Measurements from ENCODE around the gene GNAS. TPM values are rescaled to one million over a fixed set of nuclear protein-coding genes. Genes with fewer than 3 reads are reported as not detected.
A peak's percentile ranks its signal among the peaks of the same experiment; 100 is the strongest.

GNAS gene
- total and polyA plus RNA-seq, 9 of the 15 experiments (the other 6 are each of a cell fraction or from before 2014, with no cell fraction given) = 128 to 648 (median 266) TPM

- WGBS (ENCODE audit: insufficient coverage, low coverage, missing lambda C conversion rate) = 0% methylated on average over 5 of the region's 5 CpGs
- H3K36me3 ChIP-seq (ENCODE audit: control insufficient read depth, insufficient read depth, low read length) = no peaks in the 10 kb centered on the region
- H2AFZ ChIP-seq (ENCODE audit: low read depth, low read length) = no peak overlapping the region
- no TSS peak for BruUV-seq (replicated peaks)
- H3K9me3 ChIP-seq (replicated peaks; ENCODE audit: control insufficient read depth, insufficient read depth, low read depth, low read length) = no peaks in the 10 kb centered on the region
- intact Hi-C loops (cut with micrococcal nuclease) = loop anchor here (5.0 kb wide), 1 partner anchor 535 kb away; no protein-coding TSS in a partner anchor
- H3K79me2 ChIP-seq (ENCODE audit: control insufficient read depth, insufficient read depth, low read length) = no peaks in the 10 kb centered on the region
- TF ChIP-seq LARP7 (IDR thresholded peaks at IDR 0.05) = no peak
- ATAC-seq (no peak), DNase-seq (ENCODE audit: extremely low read depth in 1 of 4, low spot score in 3 of 4) (no peak), FAIRE-seq (no peak)
- H3K27me3 ChIP-seq (ENCODE audit: control insufficient read depth in 2 of 2, insufficient read depth in 2 of 2, low read length in 2 of 2) = peaks cover 0 to 6% of the 10 kb centered on the region in 2 experiments; a peak in 2 of 5 replicates
- H3K27ac ChIP-seq (ENCODE audit: extremely low read depth, low read depth, low read length) = no peak overlapping the region
- CTCF ChIA-PET (ENCODE audit: low intra/inter-chr PET ratio) = interaction anchor here (4.4 kb wide), 1 partner anchor 355 kb away, joined by 59 read pairs; no protein-coding TSS in a partner anchor
- H3K9me1 ChIP-seq (ENCODE audit: control insufficient read depth, insufficient read depth, low read length) = no peaks in the 10 kb centered on the region
- H3K4me1 ChIP-seq (replicated peaks in 1 of 2; ENCODE audit: control insufficient read depth in 2 of 2, insufficient read depth in 2 of 2, low read length in 2 of 2) = no peaks in the 10 kb centered on the region
- no peak overlapping the region for H3K9ac ChIP-seq (ENCODE audit: insufficient read depth in 1 of 2, low read depth in 2 of 2, low read length in 2 of 2)
- H3K4me3 ChIP-seq = no peak overlapping the region
- H4K20me1 ChIP-seq (replicated peaks; ENCODE audit: control insufficient read depth, insufficient read depth, low read length) = no peaks in the 10 kb centered on the region
- in situ Hi-C loops (cut with MboI) = loop anchor here (5.0 kb wide), 2 partner anchors 350 to 545 kb away; no protein-coding TSS in a partner anchor
- POLR2A ChIA-PET = interaction anchor here (0.6 to 1.2 kb wide), 2 partner anchors 141 to 646 kb away, joined by 3 read pairs; no protein-coding TSS in a partner anchor
- no peak overlapping the region for H3K4me2 ChIP-seq (ENCODE audit: insufficient read depth, low read length)
Observed at GRCh38 chr20:58867211-58867610, 14.7 kb downstream of the GNAS start.

- Histone ChIP-seq H2AFZ (ENCODE audit: low read depth, low read length) (no peak overlapping the region), H3K4me2 (ENCODE audit: insufficient read depth, low read length) (no peak overlapping the region), H4K20me1 (replicated peaks; ENCODE audit: control insufficient read depth, insufficient read depth, low read length) (no peaks in the 10 kb centered on the region), H3K4me3 (no peak overlapping the region), H3K27me3 (ENCODE audit: control insufficient read depth in 2 of 2, insufficient read depth in 2 of 2, low read length in 2 of 2) (peaks cover 0 to 6% of the 10 kb centered on the region in 2 experiments; a peak in 2 of 5 replicates), H3K9ac (ENCODE audit: insufficient read depth in 1 of 2, low read depth in 2 of 2, low read length in 2 of 2) (no peak overlapping the region), H3K36me3 (ENCODE audit: control insufficient read depth, insufficient read depth, low read length) (no peaks in the 10 kb centered on the region), H3K9me1 (ENCODE audit: control insufficient read depth, insufficient read depth, low read length) (no peaks in the 10 kb centered on the region), H3K79me2 (ENCODE audit: control insufficient read depth, insufficient read depth, low read length) (no peaks in the 10 kb centered on the region), H3K4me1 (replicated peaks in 1 of 2; ENCODE audit: control insufficient read depth in 2 of 2, insufficient read depth in 2 of 2, low read length in 2 of 2) (no peaks in the 10 kb centered on the region), H3K9me3 (replicated peaks; ENCODE audit: control insufficient read depth, insufficient read depth, low read depth, low read length) (no peaks in the 10 kb centered on the region), H3K27ac (ENCODE audit: extremely low read depth, low read depth, low read length) (no peak overlapping the region)
- 3% methylated on average over 13 of the region's 14 CpGs for WGBS (ENCODE audit: insufficient coverage, low coverage, missing lambda C conversion rate)
- peak; percentile 73 for ATAC-seq
- FAIRE-seq = peak; percentile 44
- intact Hi-C loops (cut with micrococcal nuclease) = loop anchor here (1.0 to 5.0 kb wide), 2 partner anchors 354 to 534 kb away; no protein-coding TSS in a partner anchor
- ChIA-PET CTCF (ENCODE audit: low intra/inter-chr PET ratio) (interaction anchor here (1.4 to 4.5 kb wide), 4 partner anchors 339 to 628 kb away, joined by 3 to 59 read pairs (median 21); no protein-coding TSS in a partner anchor), POLR2A (no interaction called here)
- no TSS peak for BruUV-seq (replicated peaks)
- in situ Hi-C loops (cut with MboI) = loop anchor here (5.0 kb wide), 2 partner anchors 349 to 544 kb away; no protein-coding TSS in a partner anchor
- DNase-seq (ENCODE audit: extremely low read depth in 1 of 4, low spot score in 3 of 4) = peak in 2 of 4 experiments; percentile 42 to 49
- no peak for TF ChIP-seq CCNT2 (IDR thresholded peaks at IDR 0.05; ENCODE audit: borderline replicate concordance, extremely low read depth, insufficient read length, low read depth, low read length)
- no peak for TF ChIP-seq ZNF280A (IDR thresholded peaks at IDR 0.05; ENCODE audit: low read depth, partially characterized antibody)
- TF ChIP-seq ZNF282 (CRISPR knock-in tag; IDR thresholded peaks at IDR 0.05) = no peak
- TF ChIP-seq GABPB1 (CRISPR knock-in tag; IDR thresholded peaks at IDR 0.05) = no peak
- no peak for TF ChIP-seq MCM5 (IDR thresholded peaks at IDR 0.05; ENCODE audit: low read depth)
- TF ChIP-seq ILF3 (IDR thresholded peaks at IDR 0.05; ENCODE audit: borderline replicate concordance) = no peak
- 0 out of 2 replicates have a peak, but pooled peaks have one; percentile 29 for TF ChIP-seq DEAF1 (CRISPR knock-in tag; IDR thresholded peaks at IDR 0.05)
- TF ChIP-seq SMC3 (conservative IDR thresholded peaks at IDR 0.05; ENCODE audit: insufficient read depth, low read depth, low read length) = peak; percentile 48; the same call in 1 of the 2 replicates
- no peak for TF ChIP-seq ZNF561 (CRISPR knock-in tag; conservative IDR thresholded peaks at IDR 0.05)
- TF ChIP-seq RFX1 (IDR thresholded peaks at IDR 0.05) = no peak
- no peak for TF ChIP-seq KDM5B (IDR thresholded peaks at IDR 0.05; ENCODE audit: insufficient replicate concordance, low read depth, low read length)
- TF ChIP-seq ZNF41 (CRISPR knock-in tag; conservative IDR thresholded peaks at IDR 0.05) = no peak
Observed at GRCh38 chr20:58868795-58869194, 16.3 kb downstream of the GNAS start.
